Fibroblast of pulmonary artery (primary cell): ENCODE results near the gene MBP.

Experiments used
- DNase-seq: peaks from one replicate; pipeline ENCODE4 v3.0.0-alpha.2; 2010; ENCODE audit warnings: low read depth
- H3K4me3 ChIP-seq: replicated peaks from 2 replicates; pipeline ENCODE4 v1.5.1; 2011; ENCODE audit warnings: low read depth, mild to moderate bottlenecking, control low read depth, low read length, moderate library complexity
- CTCF ChIP-seq: IDR thresholded peaks from 2 replicates; pipeline ENCODE4 v1.5.1; 2011; ENCODE audit warnings: mild to moderate bottlenecking, control low read depth, low read length, inconsistent platforms; ENCODE audit errors: missing control alignments

MBP gene

GRCh38 chr18:76988827-76989646 lies 143.5 kb downstream of the MBP start:
- TF ChIP-seq CTCF: no peak
- H3K4me3 ChIP-seq: no peak overlapping the region
- no peak for DNase-seq

- no peak for DNase-seq
- no peak overlapping the region for H3K4me3 ChIP-seq
- TF ChIP-seq CTCF: no peak
Observed at GRCh38 chr18:76988031-76988826, 144.4 kb downstream of the MBP start.

- no peak for DNase-seq
- TF ChIP-seq CTCF: no peak
- H3K4me3 ChIP-seq: no peak overlapping the region
Observed at GRCh38 chr18:76986406-76986805, 146.2 kb downstream of the MBP start.

GRCh38 chr18:76985951-76986236 lies 146.7 kb downstream of the MBP start:
- H3K4me3 ChIP-seq: no peak overlapping the region
- DNase-seq: no peak
- TF ChIP-seq CTCF: no peak

- no peak overlapping the region for H3K4me3 ChIP-seq
- TF ChIP-seq CTCF: no peak
- no peak for DNase-seq
Observed at GRCh38 chr18:76985156-76985950, 147.2 kb downstream of the MBP start.

- H3K4me3 ChIP-seq: no peak overlapping the region
- no peak for DNase-seq
- TF ChIP-seq CTCF: no peak
Observed at GRCh38 chr18:76984193-76985155, 148.1 kb downstream of the MBP start.
